Right lung (tissue), 5 donors: ENCODE measurements around the gene SLC8B1. TPM values are rescaled to one million over a fixed set of nuclear protein-coding genes. Genes with fewer than 3 reads are reported as not detected.

Experiments
- polyA plus RNA-seq, 5 donors: library from polyadenylated mRNA; unstranded; fragments of 120-200 nt; gene quantifications; one replicate each; pipeline versions ENCODE4 v1.2.1 to v1.2.3, GENCODE V29; 2013; ENCODE audit warnings: inconsistent platforms in 1 of 5, low replicate concordance in 1 of 5; ENCODE audit not compliant: insufficient read length in 5 of 5, insufficient read depth in 1 of 5

SLC8B1 gene
- polyA plus RNA-seq, 5 donors, result 10.5 to 16.8 (median 14.5) TPM

Other genes starting within 250 kb of the SLC8B1 start
- under 1 TPM; 0.15 to 0.56 (median 0.25) TPM for gene RASAL1, start 199.3 kb downstream of the SLC8B1 start, polyA plus RNA-seq
- 1 to 10 TPM in 4 of 5 donors, under 1 TPM in 1; 0.61 to 8.5 (median 3.6) TPM for gene CFAP73, start 185.4 kb downstream of the SLC8B1 start, polyA plus RNA-seq
- 10 to 100 TPM; 42.3 to 88.3 (median 54.9) TPM for gene DDX54, start 149.6 kb downstream of the SLC8B1 start, polyA plus RNA-seq
- gene RITA1, start 149.4 kb downstream of the SLC8B1 start, polyA plus RNA-seq, result 10 to 100 TPM in 3 of 5 donors, 1 to 10 TPM in 2; 8.3 to 16.7 (median 11.5) TPM
- gene TPCN1, start 113.6 kb downstream of the SLC8B1 start, polyA plus RNA-seq, result 10 to 100 TPM; 21.7 to 36.0 (median 28.8) TPM
- gene PLBD2, start 23.5 kb upstream of the SLC8B1 start, polyA plus RNA-seq, result 10 to 100 TPM; 16.4 to 23.1 (median 19.9) TPM
- gene SDS, start 68.8 kb upstream of the SLC8B1 start, polyA plus RNA-seq, result under 1 TPM in 4 of 5 donors, not detected in 1; 0.17 to 0.40 (median 0.28) TPM
- gene SDSL, start 87.3 kb upstream of the SLC8B1 start, polyA plus RNA-seq, result 1 to 10 TPM; 3.1 to 5.5 (median 5.1) TPM
- not detected for gene LHX5, start 136.8 kb upstream of the SLC8B1 start, polyA plus RNA-seq